AG20443 (cell line): ENCODE results near the gene PSMA7.

Source experiments
- DNase-seq: peaks from one replicate; pipeline ENCODE4 v3.0.0; 2012; ENCODE audit warnings: low spot score, mixed read lengths

The PSMA7 gene

DNA sequence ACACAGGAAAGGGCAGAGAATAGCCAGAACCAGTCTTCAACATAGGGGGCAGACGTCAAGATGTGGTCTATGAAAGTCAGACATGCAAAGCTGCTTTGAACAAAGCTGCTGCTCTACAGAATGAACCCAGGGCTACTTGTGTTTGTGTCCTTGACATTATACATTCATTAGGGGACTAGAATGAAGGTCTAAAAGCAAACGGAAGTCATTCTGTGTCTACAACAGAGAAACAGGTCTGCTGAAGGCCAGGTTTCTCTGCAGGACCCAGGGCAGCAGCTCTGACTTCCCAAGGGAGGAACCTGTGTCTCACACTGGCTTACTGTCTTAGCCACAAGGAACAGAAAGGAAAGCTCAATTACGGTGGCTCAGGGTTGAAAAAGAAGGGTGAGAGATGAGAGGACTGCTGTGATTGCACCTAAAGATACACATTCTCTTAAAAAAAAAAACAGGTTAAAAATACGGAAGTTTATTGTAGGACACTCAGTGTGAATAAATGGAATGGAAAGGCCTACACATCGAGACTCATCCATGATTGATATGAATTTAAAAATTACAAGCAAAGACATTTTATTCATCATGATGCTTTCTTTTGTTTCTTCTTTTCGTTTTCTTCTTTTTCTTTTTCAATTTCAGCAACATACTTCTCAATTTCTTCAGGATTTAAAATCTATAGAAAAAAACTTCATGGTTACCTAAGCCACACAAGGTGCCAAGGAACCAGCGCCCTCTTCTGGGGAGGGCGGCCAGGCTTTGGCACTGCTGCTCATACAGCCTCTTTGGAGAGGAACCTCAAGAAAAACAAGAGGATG, 6.7 kb downstream of the PSMA7 start:
- DNase-seq = peak; percentile 74

GRCh38 chr20:62135573-62136266, 7.5 kb downstream of the PSMA7 start:
- no peak for DNase-seq

- DNase-seq = peak; percentile 38
Measured at GRCh38 chr20:62134735-62135231, 8.4 kb downstream of the PSMA7 start.

- DNase-seq = no peak
Measured at GRCh38 chr20:62133864-62134263, 9.3 kb downstream of the PSMA7 start.

- DNase-seq = no peak
Measured at GRCh38 chr20:62133051-62133845, 9.9 kb downstream of the PSMA7 start.

GRCh38 chr20:62132421-62132820, 10.8 kb downstream of the PSMA7 start:
- DNase-seq = no peak

GRCh38 chr20:62131560-62132320, 11.5 kb downstream of the PSMA7 start:
- no peak for DNase-seq

GRCh38 chr20:62129731-62130531, 13.3 kb downstream of the PSMA7 start:
- no peak for DNase-seq

- no peak for DNase-seq
Measured at GRCh38 chr20:62128502-62128901, 14.7 kb downstream of the PSMA7 start.

DNA sequence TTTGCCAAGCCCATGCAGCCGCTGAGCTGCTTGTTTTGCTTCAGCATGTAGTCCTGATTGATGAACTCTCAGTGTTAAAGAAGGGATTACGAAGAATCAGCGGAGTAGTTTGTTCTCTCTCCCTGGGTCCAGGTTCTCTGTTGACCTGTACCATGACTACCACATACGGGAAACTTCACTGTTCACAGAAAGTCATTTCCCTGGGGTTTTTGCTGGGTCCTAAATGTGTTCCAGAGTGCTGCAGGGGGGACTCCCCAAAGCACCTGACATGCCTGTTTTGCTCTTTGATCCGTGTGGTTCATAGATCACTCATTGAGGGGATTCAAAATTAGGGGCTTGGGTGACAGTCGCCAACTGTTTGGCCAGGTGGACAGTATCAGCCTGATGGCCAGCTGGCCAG, 15.4 kb downstream of the PSMA7 start:
- DNase-seq = no peak

GRCh38 chr20:62126141-62126540, 17.1 kb downstream of the PSMA7 start:
- no peak for DNase-seq

GRCh38 chr20:62123450-62124118, 19.6 kb downstream of the PSMA7 start:
- peak; percentile 38 for DNase-seq

- DNase-seq = peak; percentile 52
Measured at GRCh38 chr20:62122654-62123449, 20.3 kb downstream of the PSMA7 start.

DNA sequence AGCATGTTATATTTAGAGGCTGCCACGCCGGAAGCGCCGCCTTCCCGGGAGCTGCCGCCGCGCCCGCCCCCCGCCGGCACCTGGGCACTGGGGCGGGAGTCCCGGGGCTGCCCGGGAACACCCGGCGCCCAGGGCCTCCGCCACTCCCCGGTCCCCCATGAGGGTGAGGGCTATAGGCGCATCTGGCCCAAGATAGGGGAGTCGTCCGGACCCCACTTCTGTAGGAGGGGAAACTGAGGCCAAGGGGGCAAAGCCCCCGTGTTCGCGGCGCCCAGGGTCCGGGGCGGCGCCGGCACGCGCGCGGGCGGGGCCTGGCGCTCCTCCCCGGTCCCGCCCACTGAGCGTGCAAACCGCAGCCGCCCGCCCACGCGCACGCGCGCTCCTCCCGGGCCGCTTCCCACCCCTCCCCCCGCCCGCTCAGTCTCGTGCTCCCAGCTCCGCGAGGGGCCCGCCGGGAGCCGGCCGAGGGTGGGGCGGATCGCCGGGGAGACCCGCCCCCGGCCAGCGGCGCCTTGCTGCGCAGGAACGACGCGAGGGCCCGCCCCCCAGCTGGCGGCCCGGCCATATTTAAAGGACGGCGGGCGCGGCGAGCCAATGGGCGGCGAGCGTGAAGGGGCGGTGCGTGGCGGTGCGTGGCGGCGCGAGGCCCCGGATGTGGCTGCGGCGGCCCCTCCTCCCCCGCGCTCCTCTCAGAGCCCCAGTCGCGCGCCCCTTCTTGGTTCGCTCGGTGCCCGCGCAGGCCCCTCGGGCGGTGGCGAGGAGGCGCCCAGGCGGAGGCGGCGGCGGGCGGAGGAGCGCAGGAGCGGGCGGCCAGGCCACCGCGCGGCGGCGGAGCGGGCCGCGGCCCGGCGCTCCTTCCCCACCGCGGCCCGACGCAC, 21.2 kb downstream of the PSMA7 start, which contains the start of gene LSM14B:
Gene LSM14B (plus strand): TSS at position 700 of the 878 bp plus-strand sequence. CDS start 192 bp downstream, outside the sequence.
- DNase-seq = peak; percentile 100

GRCh38 chr20:62120990-62121775, 22.0 kb downstream of the PSMA7 start:
- DNase-seq = no peak

GRCh38 chr20:62120365-62120762, 22.8 kb downstream of the PSMA7 start:
- DNase-seq = no peak

DNA sequence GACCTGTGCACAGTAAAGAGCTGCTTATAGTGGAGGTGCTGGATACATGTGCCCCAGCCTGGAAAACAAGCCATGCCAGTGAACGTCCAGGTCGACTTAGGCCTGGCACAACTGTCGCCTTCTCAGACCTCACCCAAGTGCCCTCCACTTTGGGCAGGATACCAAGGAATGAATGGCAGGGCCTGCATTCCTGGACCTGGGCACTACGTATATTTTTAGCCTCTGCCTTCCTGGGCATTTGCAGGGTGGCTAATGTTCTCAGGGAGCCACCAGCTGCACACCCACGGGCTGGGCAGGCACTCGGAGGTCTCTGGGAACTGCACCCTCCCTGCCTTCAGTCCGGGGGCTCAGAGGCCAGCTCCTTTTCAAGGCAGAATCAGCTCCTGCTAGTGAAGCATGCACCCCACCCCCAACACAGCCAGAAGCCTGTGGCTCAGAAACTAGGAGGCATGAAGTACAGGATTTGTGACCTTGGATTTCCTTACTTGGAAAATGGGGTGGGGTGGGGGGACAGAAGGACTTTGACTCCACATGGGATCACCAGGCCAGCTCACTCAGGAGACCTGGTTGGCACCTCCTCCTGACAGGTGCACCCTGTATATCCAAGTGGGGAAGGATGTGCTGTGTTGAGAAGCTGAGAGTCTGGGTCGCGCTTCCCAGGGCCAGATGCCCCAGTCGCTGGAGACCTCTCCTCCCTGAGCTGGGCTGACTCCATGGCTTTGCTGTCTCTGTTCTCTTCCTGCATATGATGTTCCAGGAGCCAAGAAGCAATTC, 23.4 kb downstream of the PSMA7 start:
- no peak for DNase-seq
